LNCAP (cell line): ENCODE results near the gene CERS2.

Experiments used
- CTCF ChIP-seq: fragments of 450-650 bp; IDR thresholded peaks from 2 replicates; pipeline ENCODE4 v1.5.1; 2017; ENCODE audit warnings: mild to moderate bottlenecking

CERS2 gene

DNA sequence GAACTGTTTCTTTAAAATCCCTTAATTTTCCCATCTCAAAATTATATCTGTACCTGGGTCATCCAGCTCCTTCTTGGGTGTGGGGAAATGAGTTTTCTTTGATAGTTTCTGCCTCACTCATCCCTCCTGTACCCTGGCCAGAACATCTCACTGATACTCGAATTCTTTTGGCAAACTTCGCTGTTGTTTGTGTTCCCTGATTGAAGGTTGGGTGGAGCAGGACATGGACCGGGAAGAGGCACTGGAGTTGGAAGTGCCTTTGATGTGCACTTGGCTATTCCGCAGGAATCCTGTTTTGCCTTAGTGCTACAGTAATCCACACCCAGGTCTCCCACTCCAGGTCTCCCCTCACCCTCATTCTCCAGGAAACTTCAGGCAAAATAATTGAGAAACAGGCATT is 20.8 kb upstream of the CERS2 start:
- no peak for TF ChIP-seq CTCF

- no peak for TF ChIP-seq CTCF
Observed at GRCh38 chr1:150994248-150994647, 19.6 kb upstream of the CERS2 start.

- TF ChIP-seq CTCF: no peak
Observed at GRCh38 chr1:150992626-150993025, 18.0 kb upstream of the CERS2 start.

DNA sequence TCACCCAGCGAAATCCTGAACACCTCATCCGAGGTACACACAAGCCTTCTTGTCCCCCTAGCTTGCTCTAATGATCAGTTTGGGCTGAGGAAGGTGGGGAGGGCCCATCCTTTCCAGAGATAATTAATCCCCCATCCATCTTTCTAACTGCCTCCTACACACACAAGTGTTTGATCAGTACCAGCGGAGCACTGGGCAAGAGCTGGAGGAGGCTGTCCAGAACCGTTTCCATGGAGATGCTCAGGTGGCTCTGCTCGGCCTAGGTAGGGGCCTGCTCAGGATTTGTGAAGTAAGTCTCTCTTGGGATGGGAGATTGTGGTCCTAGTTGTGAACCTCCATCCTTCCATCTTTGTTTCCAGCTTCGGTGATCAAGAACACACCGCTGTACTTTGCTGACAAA is 13.3 kb upstream of the CERS2 start:
- TF ChIP-seq CTCF: no peak

DNA sequence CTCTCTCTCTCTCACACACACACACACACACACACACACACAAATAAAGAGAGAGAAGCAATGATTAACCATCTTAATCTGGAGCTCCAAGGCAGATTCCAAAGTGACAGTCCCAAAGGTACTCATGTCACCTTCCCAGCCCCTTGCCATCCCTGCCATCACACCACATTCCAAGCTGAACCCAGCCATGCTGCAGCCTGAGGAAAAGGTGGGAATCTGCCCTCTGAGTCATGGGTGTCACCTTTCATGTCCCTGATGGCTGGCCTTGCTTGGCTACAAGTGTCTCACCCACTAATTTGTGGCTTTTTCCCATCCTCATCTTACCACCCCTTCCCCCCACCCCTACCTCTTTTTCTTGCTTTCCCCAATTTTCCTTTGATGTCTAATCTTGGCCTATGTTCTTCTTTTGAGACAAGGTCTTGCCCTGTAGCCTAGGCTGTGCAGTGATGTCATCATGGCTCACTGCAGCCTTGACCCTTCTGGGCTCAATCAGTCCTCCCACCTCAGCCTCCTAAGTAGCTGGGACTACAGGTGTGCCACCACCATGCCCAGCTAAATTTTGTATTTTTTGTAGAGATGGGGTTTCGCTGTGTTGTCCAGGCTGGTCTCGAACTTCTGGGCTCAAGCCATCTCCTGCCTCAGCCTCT is 10.7 kb upstream of the CERS2 start:
- TF ChIP-seq CTCF: no peak

DNA sequence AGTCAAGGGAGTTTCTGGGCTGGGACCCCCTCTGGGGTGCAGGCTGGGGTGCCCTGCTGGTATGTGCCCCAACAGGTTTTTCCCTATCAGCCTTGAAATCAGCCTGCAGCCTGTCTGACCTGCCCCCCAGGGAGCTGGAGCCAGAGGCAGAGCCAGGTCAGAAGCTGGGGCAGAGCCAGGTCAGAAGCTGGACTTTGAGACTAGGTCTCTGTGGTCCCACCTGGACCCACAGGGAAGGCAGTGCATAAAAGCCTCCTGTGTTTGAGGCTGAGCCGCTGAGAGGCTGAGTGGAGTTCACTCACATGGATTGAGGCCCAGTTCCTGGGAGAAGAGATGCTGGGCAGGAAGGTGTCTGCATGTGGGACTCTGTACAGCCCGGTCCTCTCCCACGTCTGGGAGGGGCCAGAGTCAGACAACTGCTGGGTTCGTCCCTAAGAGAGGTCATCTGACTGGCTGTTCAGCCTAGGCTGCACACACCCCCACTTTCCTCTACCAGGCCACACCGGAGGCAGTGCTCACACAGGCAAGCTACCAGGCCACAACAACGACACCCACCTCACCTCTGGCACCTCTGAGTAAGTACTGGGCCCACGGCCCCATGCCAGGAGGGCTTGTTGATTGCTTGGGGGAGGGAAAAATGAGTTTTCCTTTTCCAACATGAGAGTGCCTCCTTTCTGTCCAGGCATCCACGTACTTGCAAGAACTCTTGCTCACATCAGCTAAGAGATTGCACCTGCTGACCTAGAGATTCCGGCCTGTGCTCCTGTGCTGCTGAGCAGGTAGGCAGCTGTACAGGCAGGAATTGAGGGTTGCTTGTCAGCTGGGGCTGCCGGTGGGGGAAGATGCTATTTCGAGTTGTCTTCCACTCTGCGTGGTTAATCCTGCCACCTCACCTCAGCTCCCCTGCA is 7.4 kb upstream of the CERS2 start, which contains the start of gene ANXA9:
Gene ANXA9 (plus strand): TSS at position 488 of the 908 bp plus-strand sequence. CDS start 814 bp downstream, outside the sequence.
- TF ChIP-seq CTCF: no peak

- TF ChIP-seq CTCF: no peak
Observed at GRCh38 chr1:150981177-150981804, 6.7 kb upstream of the CERS2 start.
